GM10266 (cell line): ENCODE results near the gene MCOLN1.

Experiments
- DNase-seq: peaks from one replicate; pipeline ENCODE4 v3.0.0; 2012; ENCODE audit errors: extremely low spot score
- TF ChIP-seq, protein P1 (sequence below): IDR thresholded peaks from 2 replicates; pipeline ENCODE4 v1.5.1; 2012; ENCODE audit warnings: mild to moderate bottlenecking, low read depth; ENCODE audit not compliant: control insufficient read depth, insufficient read depth; ENCODE audit errors: missing control alignments

Gene MCOLN1

DNA sequence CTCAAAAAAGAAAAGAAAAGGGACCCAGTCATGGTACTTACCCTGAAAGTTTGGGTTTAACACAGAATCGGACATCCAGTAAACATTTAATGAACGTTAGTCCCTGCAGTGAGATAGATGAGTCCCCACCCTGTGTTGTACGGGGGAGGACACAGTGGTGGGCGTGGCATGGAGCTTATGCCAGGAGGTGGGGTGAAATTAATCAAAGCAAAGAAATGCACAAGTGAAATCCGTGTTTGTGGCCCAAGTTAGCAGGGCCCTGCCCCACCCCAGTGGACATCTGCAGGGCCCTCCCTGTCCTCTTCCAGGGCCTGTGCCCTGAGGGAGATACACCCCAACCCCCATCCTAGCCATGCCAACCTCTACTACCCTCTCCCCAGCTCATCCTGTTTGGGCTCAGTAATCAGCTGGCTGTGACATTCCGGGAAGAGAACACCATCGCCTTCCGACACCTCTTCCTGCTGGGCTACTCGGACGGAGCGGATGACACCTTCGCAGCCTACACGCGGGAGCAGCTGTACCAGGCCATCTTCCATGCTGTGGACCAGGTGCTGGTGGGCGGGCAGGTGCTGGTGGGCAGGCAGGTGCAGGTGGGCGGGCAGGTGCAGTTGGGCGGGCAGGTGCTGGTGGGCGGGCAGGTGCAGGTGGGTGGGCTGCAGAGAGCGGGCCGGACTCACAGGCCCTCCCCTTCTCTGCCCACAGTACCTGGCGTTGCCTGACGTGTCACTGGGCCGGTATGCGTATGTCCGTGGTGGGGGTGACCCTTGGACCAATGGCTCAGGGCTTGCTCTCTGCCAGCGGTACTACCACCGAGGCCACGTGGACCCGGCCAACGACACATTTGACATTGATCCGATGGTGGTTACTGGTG, 3.9 kb downstream of the MCOLN1 start:
- TF ChIP-seq, protein P1, sequence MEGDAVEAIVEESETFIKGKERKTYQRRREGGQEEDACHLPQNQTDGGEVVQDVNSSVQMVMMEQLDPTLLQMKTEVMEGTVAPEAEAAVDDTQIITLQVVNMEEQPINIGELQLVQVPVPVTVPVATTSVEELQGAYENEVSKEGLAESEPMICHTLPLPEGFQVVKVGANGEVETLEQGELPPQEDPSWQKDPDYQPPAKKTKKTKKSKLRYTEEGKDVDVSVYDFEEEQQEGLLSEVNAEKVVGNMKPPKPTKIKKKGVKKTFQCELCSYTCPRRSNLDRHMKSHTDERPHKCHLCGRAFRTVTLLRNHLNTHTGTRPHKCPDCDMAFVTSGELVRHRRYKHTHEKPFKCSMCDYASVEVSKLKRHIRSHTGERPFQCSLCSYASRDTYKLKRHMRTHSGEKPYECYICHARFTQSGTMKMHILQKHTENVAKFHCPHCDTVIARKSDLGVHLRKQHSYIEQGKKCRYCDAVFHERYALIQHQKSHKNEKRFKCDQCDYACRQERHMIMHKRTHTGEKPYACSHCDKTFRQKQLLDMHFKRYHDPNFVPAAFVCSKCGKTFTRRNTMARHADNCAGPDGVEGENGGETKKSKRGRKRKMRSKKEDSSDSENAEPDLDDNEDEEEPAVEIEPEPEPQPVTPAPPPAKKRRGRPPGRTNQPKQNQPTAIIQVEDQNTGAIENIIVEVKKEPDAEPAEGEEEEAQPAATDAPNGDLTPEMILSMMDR: no peak
- no peak for DNase-seq

- no peak for DNase-seq
- TF ChIP-seq, protein P1: no peak
Measured at GRCh38 chr19:7527516-7528191, 5.2 kb downstream of the MCOLN1 start.

DNA sequence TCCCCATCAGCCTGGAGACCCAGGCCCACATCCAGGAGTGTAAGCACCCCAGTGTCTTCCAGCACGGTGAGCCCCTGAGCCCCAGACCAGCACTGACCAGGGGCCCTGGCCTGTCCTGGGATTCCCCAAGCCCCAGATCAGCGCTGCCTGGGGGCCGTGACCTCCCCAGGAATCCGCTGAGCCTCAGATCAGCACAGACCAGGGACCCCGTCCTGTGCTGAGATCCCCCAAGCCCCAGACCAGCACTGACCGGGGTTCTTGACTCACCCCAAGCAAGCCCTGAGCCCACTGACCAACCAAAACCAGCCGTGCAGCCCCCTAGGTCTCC, 5.7 kb downstream of the MCOLN1 start:
- DNase-seq: no peak
- TF ChIP-seq, protein P1: no peak

DNA sequence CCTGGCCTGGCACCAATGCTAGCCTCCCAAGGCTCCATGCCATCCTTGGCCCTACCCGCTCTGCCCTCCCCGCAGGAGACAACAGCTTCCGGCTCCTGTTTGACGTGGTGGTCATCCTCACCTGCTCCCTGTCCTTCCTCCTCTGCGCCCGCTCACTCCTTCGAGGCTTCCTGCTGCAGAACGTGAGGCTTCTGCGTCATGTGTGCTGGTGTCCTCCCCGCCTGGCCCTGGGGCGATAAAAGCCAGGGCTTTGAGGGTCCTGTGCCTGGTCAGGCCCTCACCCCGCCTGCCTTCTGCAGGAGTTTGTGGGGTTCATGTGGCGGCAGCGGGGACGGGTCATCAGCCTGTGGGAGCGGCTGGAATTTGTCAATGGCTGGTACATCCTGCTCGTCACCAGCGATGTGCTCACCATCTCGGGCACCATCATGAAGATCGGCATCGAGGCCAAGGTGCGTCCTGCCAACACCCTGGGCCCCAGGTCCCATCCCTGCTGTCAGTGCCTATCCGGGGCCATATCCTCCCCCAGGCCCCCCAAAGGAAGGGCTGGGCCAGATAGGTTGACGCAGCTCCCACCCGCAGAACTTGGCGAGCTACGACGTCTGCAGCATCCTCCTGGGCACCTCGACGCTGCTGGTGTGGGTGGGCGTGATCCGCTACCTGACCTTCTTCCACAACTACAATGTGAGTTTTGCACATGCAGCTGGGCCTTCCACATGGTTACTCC, 6.3 kb downstream of the MCOLN1 start:
- DNase-seq: no peak

DNA sequence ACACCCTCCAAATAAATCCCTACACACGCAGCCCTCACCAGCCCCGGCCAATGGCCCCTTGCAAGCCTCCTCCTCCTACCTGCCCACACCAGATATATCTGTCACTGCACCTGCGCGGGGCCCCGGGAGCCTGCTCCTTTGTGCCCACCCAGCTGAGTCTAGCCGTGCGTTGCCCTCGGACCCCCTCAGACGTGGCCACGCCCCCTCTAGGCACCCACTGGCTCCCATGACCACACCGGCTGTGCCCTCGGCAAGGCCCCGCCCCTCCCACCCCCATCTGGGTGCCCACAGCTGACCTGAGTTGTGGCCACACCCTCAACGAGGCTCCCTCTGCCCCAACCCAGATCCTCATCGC, 6.8 kb downstream of the MCOLN1 start:
- no peak for DNase-seq
- TF ChIP-seq, protein P1: no peak

More for the DNA sequence above, 6.3 kb downstream of the MCOLN1 start:
- TF ChIP-seq, protein P1: no peak

DNA sequence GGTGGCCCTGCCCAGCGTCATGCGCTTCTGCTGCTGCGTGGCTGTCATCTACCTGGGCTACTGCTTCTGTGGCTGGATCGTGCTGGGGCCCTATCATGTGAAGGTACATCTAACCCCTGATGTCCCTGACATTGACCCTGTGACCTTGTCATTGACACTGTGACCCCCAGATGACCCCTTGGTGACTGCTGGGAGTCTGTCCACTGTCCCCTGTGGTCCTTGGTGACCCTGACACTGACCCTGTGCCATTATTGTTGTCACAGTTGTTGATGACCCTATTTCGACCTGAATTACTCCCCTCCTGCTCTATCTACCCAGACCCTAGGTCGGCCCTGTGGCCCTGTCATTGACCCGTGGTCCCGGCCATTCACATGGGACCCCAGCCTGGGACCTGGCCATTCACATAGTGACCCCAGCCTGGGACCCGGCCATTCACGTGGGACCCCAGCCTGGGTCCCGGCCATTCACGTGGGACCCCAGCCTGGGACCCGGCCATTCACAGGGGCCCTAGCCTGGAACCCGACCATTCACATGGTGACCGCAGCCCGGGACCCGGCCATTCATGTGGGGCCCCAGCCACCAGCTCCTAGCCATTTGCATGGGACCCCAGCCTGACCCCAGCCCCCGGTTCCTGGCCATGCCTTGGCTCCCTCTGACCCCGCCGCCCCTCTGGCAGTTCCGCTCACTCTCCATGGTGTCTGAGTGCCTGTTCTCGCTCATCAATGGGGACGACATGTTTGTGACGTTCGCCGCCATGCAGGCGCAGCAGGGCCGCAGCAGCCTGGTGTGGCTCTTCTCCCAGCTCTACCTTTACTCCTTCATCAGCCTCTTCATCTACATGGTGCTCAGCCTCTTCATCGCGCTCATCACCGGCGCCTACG, 7.4 kb downstream of the MCOLN1 start:
- DNase-seq: no peak
- TF ChIP-seq, protein P1: no peak
